K562 (cell line): ENCODE measurements around the gene NFAM1. TPM values are rescaled to one million over a fixed set of nuclear protein-coding genes. Genes with fewer than 3 reads are reported as not detected.

Experiments used
- ATAC-seq: fragments of 200-7000 bp; cut with Tn5 transposase; 3 replicates; pipeline ENCODE4 v1.9.1; 2020; ENCODE audit warnings: moderate library complexity
- BruUV-seq: library from RNA; stranded (reverse); fragments of 400-500 nt; replicated peaks from 2 replicates; lab custom pipeline; 2021; lab: Mats Ljungman, UMichigan
- CTCF ChIA-PET: fragments of 300-600 bp; formaldehyde crosslinking; extraction: SDS; loops from one replicate; lab custom pipeline; 2021; ENCODE audit warnings: low intra/inter-chr PET ratio; lab: Yijun Ruan, JAX
- POLR2A ChIA-PET: fragments of 300-600, 350-650 bp; sonication (Branson Sonifier 250); formaldehyde crosslinking; extraction: SDS; loops from one replicate; lab custom pipeline; 2021; ENCODE audit warnings: antibody characterized with exemption, inconsistent platforms; lab: Yijun Ruan, JAX
- DNase-seq, 4 experiments: peaks; one replicate each; pipeline versions ENCODE4 v3.0.0 to v3.0.0-alpha.2; 2011 to 2018; ENCODE audit warnings: low spot score in 3 of 4, mixed read lengths in 3 of 4; ENCODE audit errors: extremely low read depth in 1 of 4
- FAIRE-seq: peaks from 2 replicates; lab custom pipeline; 2011; peaks lifted over from hg19 to GRCh38; lab: Jason Lieb, UNC
- H2AFZ ChIP-seq: 2 replicates; pipeline ENCODE4 v1.6.0; 2011; ENCODE audit warnings: low read depth, low read length, control low read depth, inconsistent platforms
- H3K27ac ChIP-seq: fragments of 200-600 bp; 3 replicates; pipeline ENCODE4 v1.8.0; 2011; ENCODE audit warnings: low read depth, mild to moderate bottlenecking, control low read depth, inconsistent platforms, low read length, moderate library complexity, mixed read lengths; ENCODE audit errors: extremely low read depth
- H3K27me3 ChIP-seq, 2 experiments: fragments of 300-600 bp in 1 of 2; 2 replicates in 1 of 2; 3 replicates in 1 of 2; pipeline versions ENCODE4 v1.6.0 to v1.8.0; 2011; ENCODE audit warnings: inconsistent platforms in 2 of 2, low read length in 2 of 2, mild to moderate bottlenecking in 1 of 2, mixed read lengths in 1 of 2, moderate library complexity in 1 of 2; ENCODE audit not compliant: control insufficient read depth in 2 of 2, insufficient read depth in 2 of 2
- H3K36me3 ChIP-seq: fragments of 300-600 bp; 3 replicates; pipeline ENCODE4 v1.8.0; 2011; ENCODE audit warnings: mild to moderate bottlenecking, low read length, inconsistent platforms; ENCODE audit not compliant: control insufficient read depth, insufficient read depth
- H3K4me1 ChIP-seq, 2 experiments: fragments of 200-600 bp in 1 of 2; replicated peaks in 1 of 2; 2 replicates in 1 of 2; 3 replicates in 1 of 2; pipeline versions ENCODE4 v1.5.1 to v1.8.0; 2011; ENCODE audit warnings: inconsistent platforms in 2 of 2, low read length in 2 of 2, mild to moderate bottlenecking in 1 of 2, mixed read lengths in 1 of 2, moderate library complexity in 1 of 2; ENCODE audit not compliant: control insufficient read depth in 2 of 2, insufficient read depth in 2 of 2
- H3K4me2 ChIP-seq: 2 replicates; pipeline ENCODE4 v1.6.1; 2011; ENCODE audit warnings: low read length, control low read depth, inconsistent platforms, mixed read lengths; ENCODE audit not compliant: insufficient read depth
- H3K4me3 ChIP-seq: fragments of 200-600 bp; sonication (generic), shearing (Covaris generic); 2 replicates; pipeline ENCODE4 v1.5.1; 2016; ENCODE audit warnings: control low read depth, inconsistent platforms
- H3K79me2 ChIP-seq: fragments of 200-600 bp; 3 replicates; pipeline ENCODE4 v1.8.0; 2011; ENCODE audit warnings: low read length, inconsistent platforms; ENCODE audit not compliant: control insufficient read depth, insufficient read depth
- H3K9ac ChIP-seq, 2 experiments: 2 replicates each; pipeline versions ENCODE4 v1.6.0 to v1.6.1; 2011; ENCODE audit warnings: low read depth in 2 of 2, low read length in 2 of 2, control low read depth in 1 of 2, inconsistent platforms in 1 of 2, mild to moderate bottlenecking in 1 of 2, mixed read lengths in 1 of 2; ENCODE audit not compliant: insufficient read depth in 1 of 2
- H3K9me1 ChIP-seq: one replicate; pipeline ENCODE4 v1.6.0; 2011; ENCODE audit warnings: inconsistent platforms, mild to moderate bottlenecking, low read length, moderate library complexity; ENCODE audit not compliant: control insufficient read depth, insufficient read depth
- H3K9me3 ChIP-seq: replicated peaks from 2 replicates; pipeline ENCODE4 v1.5.1; 2011; ENCODE audit warnings: low read depth, low read length, inconsistent platforms; ENCODE audit not compliant: control insufficient read depth, insufficient read depth
- H4K20me1 ChIP-seq: replicated peaks from 2 replicates; pipeline ENCODE4 v1.6.1; 2011; ENCODE audit warnings: low read length, inconsistent platforms, mixed read lengths; ENCODE audit not compliant: control insufficient read depth, insufficient read depth
- KDM2B ChIP-seq: fragments of 250-450 bp; sonication (Bioruptor Pico); IDR thresholded peaks from 2 replicates; pipeline ENCODE4 v1.8.0; 2021; ENCODE audit warnings: mild to moderate bottlenecking, moderate library complexity
- NUFIP1 ChIP-seq: fragments of 450-650 bp; IDR thresholded peaks from 2 replicates; pipeline ENCODE4 v1.6.1; 2018; ENCODE audit not compliant: partially characterized antibody
- PPARD ChIP-seq: fragments of 250-450 bp; sonication (Bioruptor Pico); IDR thresholded peaks from 2 replicates; pipeline ENCODE4 v1.8.0; 2022; ENCODE audit warnings: inconsistent platforms, mild to moderate bottlenecking, moderate library complexity
- PTBP1 ChIP-seq: fragments of 200-400 bp; formaldehyde crosslinking; IDR thresholded peaks from 2 replicates; pipeline ENCODE4 v1.6.1; 2017; ENCODE audit warnings: low read depth, low read length
- RUNX1 ChIP-seq: sonication (generic); IDR thresholded peaks from 2 replicates; pipeline ENCODE4 v1.6.1; 2016; ENCODE audit warnings: antibody characterized with exemption, low read depth
- ZNF586 ChIP-seq: fragments of 450-650 bp; formaldehyde crosslinking; conservative IDR thresholded peaks from 2 replicates; pipeline ENCODE4 v1.4.0; 2020; ENCODE audit warnings: mild to moderate bottlenecking, moderate library complexity
- ZNF77 ChIP-seq: fragments of 250-450 bp; sonication (Bioruptor Pico); IDR thresholded peaks from 2 replicates; pipeline ENCODE4 v1.5.0; 2020
- WGBS: fragments of 100-300 bp; shearing (Covaris generic); methylation state at CpG from one replicate; pipeline ENCODE4 v1.1.6; 2016; ENCODE audit warnings: low coverage, mixed read lengths; ENCODE audit not compliant: insufficient coverage; ENCODE audit errors: missing lambda C conversion rate; 5-methylcytosine and 5-hydroxymethylcytosine counted together
- in situ Hi-C: fragments of 300-500 bp; cut with MboI; formaldehyde crosslinking; loops from 4 replicates; pipeline ENCODE4 v1.15.0; 2018; ENCODE audit warnings: inconsistent platforms, mixed read lengths
- intact Hi-C: fragments of 100-400 bp; cut with micrococcal nuclease; formaldehyde crosslinking; loops from 2 replicates; pipeline ENCODE4 v1.14.2; 2022
- polyA plus RNA-seq, 8 experiments: library from polyadenylated mRNA; depleted of rRNA in 4 of 8; stranded (reverse) in 5 of 8; unstranded in 3 of 8; fragments of >200 nt; fragmentation: Nextera tagmentation in 2 of 8; fragmentation: Illumina TruSeq in 1 of 8; extraction: Ambion mirVana in 2 of 8; extraction: Trizol in 1 of 8; gene quantifications; 2 replicates each; pipeline versions ENCODE4 v1.2.1 to v1.2.3, GENCODE V29; 2011 to 2014; ENCODE audit warnings: inconsistent platforms in 1 of 8, missing spikeins in 1 of 8
- total RNA-seq, 7 experiments: library from RNA; depleted of rRNA in 6 of 7; stranded (reverse); fragments of >200 nt in 6 of 7; fragmentation: Illumina TruSeq in 2 of 7; extraction: Trizol in 2 of 7; gene quantifications; 2 replicates each; pipeline versions ENCODE4 v1.2.1 to v1.2.3, GENCODE V29; 2011 to 2021; ENCODE audit warnings: low replicate concordance in 1 of 7
- TF ChIP-seq, protein P1 (sequence below): fragments of 450-650 bp; formaldehyde crosslinking; IDR thresholded peaks from 2 replicates; pipeline ENCODE4 v1.4.0; 2020; ENCODE audit warnings: mild to moderate bottlenecking, moderate library complexity

NFAM1 gene
- total and polyA plus RNA-seq, 9 of the 15 experiments (the other 6 are each of a cell fraction or from before 2014, with no cell fraction given) = 0.01 to 0.18 (median 0.03) TPM; not detected in 5

DNA sequence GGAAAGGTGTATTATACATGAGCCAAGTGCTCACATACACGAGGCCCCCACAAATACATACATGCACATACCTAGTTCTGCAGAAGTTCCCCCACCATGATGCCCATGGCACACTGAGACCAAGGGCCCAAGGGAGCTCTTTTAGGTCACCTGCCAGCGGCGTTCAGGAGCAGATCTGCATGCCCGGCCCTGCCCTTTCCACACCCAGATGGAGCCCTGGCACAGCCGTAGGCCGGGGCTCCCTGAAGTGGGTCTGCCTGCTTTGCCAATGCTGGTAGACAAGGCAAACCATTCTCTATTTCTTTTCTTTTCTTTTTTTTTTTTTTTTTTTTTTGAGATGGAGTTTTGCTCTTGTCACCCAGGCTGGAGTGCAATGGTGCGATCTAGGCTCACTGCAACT lies 21.5 kb downstream of the NFAM1 start:
- H3K4me1 ChIP-seq = peaks cover 21 to 28% of the 10 kb centered on the region in 2 experiments; a peak in 4 of 5 replicates
- no peak overlapping the region for H2AFZ ChIP-seq
- DNase-seq (no peak), ATAC-seq (no peak), FAIRE-seq (no peak)
- no peak overlapping the region for H3K4me3 ChIP-seq
- intact Hi-C loops = no loop called here
- CTCF ChIA-PET = no interaction called here
- WGBS = 47% methylated on average over 5 of the region's 7 CpGs
- H4K20me1 ChIP-seq = no peaks in the 10 kb centered on the region
- peaks cover 4 to 9% of the 10 kb centered on the region in 2 experiments; a peak in 3 of 5 replicates for H3K27me3 ChIP-seq
- H3K36me3 ChIP-seq = no peaks in the 10 kb centered on the region
- in situ Hi-C loops = no loop called here
- POLR2A ChIA-PET = no interaction called here
- H3K9me1 ChIP-seq = no peaks in the 10 kb centered on the region
- no peaks in the 10 kb centered on the region for H3K79me2 ChIP-seq
- no peaks in the 10 kb centered on the region for H3K9me3 ChIP-seq
- no peak overlapping the region for H3K9ac ChIP-seq
- H3K27ac ChIP-seq = no peak overlapping the region
- BruUV-seq = no TSS peak
- no peak for TF ChIP-seq PTBP1
- TF ChIP-seq RUNX1 = no peak
- no peak for TF ChIP-seq ZNF77 (CRISPR knock-in tag)
- no peak for TF ChIP-seq ZNF586 (CRISPR knock-in tag)
- TF ChIP-seq, protein P1, sequence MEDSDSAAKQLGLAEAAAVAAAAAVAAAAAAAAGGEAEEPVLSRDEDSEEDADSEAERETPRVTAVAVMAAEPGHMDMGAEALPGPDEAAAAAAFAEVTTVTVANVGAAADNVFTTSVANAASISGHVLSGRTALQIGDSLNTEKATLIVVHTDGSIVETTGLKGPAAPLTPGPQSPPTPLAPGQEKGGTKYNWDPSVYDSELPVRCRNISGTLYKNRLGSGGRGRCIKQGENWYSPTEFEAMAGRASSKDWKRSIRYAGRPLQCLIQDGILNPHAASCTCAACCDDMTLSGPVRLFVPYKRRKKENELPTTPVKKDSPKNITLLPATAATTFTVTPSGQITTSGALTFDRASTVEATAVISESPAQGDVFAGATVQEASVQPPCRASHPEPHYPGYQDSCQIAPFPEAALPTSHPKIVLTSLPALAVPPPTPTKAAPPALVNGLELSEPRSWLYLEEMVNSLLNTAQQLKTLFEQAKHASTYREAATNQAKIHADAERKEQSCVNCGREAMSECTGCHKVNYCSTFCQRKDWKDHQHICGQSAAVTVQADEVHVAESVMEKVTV (CRISPR knock-in tag) = no peak
- no peak for TF ChIP-seq PPARD (CRISPR knock-in tag)
- TF ChIP-seq NUFIP1 = no peak
- no peak for TF ChIP-seq KDM2B (CRISPR knock-in tag)
- no peak overlapping the region for H3K4me2 ChIP-seq
